ENCODE data around the gene GRIN1. TPM values are rescaled to one million over a fixed set of nuclear protein-coding genes. Genes with fewer than 3 reads are reported as not detected.

Gene GRIN1
- total RNA-seq, 2 experiments from 2014 or later = 0.06 to 0.15 TPM

- peaks cover 29% of the 10 kb centered on the region for H3K79me2 ChIP-seq (ENCODE audit: insufficient read depth, low read depth, low read length)
- H3K4me2 ChIP-seq (ENCODE audit: low read length) = no peak overlapping the region
- CTCF ChIA-PET (ENCODE audit: unreplicated experiment) = no interaction called here
- H4K20me1 ChIP-seq (ENCODE audit: insufficient read depth, low read length) = peaks cover 6% of the 10 kb centered on the region; the same call in 1 of the 2 replicates
- H3K27ac ChIP-seq (ENCODE audit: low read depth, low read length, poor library complexity, severe bottlenecking) = no peak overlapping the region
- BruUV-seq (replicated peaks) = no TSS peak
- POLR2A ChIA-PET = no interaction called here
- no peaks in the 10 kb centered on the region for H3K9me2 ChIP-seq (ENCODE audit: insufficient read depth, low read length)
- DNase-seq (ENCODE audit: low spot score) = no peak
- H3K36me3 ChIP-seq (ENCODE audit: insufficient read depth, low read length) = peaks cover 59% of the 10 kb centered on the region
- intact Hi-C loops (cut with micrococcal nuclease; ENCODE audit: unreplicated experiment) = loop anchor here (5.0 kb wide), 1 partner anchor 68 kb away; no protein-coding TSS in a partner anchor
- H3K4me1 ChIP-seq (ENCODE audit: insufficient read depth, low read length, poor library complexity, severe bottlenecking) = peaks cover 20% of the 10 kb centered on the region
- H2AFZ ChIP-seq (ENCODE audit: low read length) = no peak overlapping the region
- H3K9me3 ChIP-seq (ENCODE audit: low read length) = no peaks in the 10 kb centered on the region
- no peak for TF ChIP-seq EZH2phosphoT487 (IDR thresholded peaks at IDR 0.05; ENCODE audit: borderline replicate concordance, low read depth, low read length)
- TF ChIP-seq CTCF (conservative IDR thresholded peaks at IDR 0.05; ENCODE audit: low read length) = no peak
- no peak overlapping the region for H3K4me3 ChIP-seq (ENCODE audit: low read depth, low read length, poor library complexity, severe bottlenecking)
Measured at GRCh38 chr9:137184881-137185660, 46.1 kb downstream of the GRIN1 start.

- H3K4me3 ChIP-seq (ENCODE audit: low read depth, low read length, poor library complexity, severe bottlenecking) = no peak overlapping the region
- no peaks in the 10 kb centered on the region for H3K9me2 ChIP-seq (ENCODE audit: insufficient read depth, low read length)
- no peak for TF ChIP-seq CTCF (conservative IDR thresholded peaks at IDR 0.05; ENCODE audit: low read length)
- TF ChIP-seq EZH2phosphoT487 (IDR thresholded peaks at IDR 0.05; ENCODE audit: borderline replicate concordance, low read depth, low read length) = no peak
- H3K9me3 ChIP-seq (ENCODE audit: low read length) = no peaks in the 10 kb centered on the region
- DNase-seq (ENCODE audit: low spot score) = no peak
- peaks cover 32% of the 10 kb centered on the region for H3K79me2 ChIP-seq (ENCODE audit: insufficient read depth, low read depth, low read length)
- ChIA-PET POLR2A (no interaction called here), CTCF (ENCODE audit: unreplicated experiment) (no interaction called here)
- H3K27ac ChIP-seq (ENCODE audit: low read depth, low read length, poor library complexity, severe bottlenecking) = no peak overlapping the region
- BruUV-seq (replicated peaks) = no TSS peak
- H2AFZ ChIP-seq (ENCODE audit: low read length) = no peak overlapping the region
- H3K36me3 ChIP-seq (ENCODE audit: insufficient read depth, low read length) = peaks cover 59% of the 10 kb centered on the region
- no peak overlapping the region for H3K4me2 ChIP-seq (ENCODE audit: low read length)
- H4K20me1 ChIP-seq (ENCODE audit: insufficient read depth, low read length) = peaks cover 6% of the 10 kb centered on the region; the same call in 1 of the 2 replicates
- intact Hi-C loops (cut with micrococcal nuclease; ENCODE audit: unreplicated experiment) = loop anchor here (5.0 kb wide), 1 partner anchor 69 kb away; no protein-coding TSS in a partner anchor
- H3K4me1 ChIP-seq (ENCODE audit: insufficient read depth, low read length, poor library complexity, severe bottlenecking) = peaks cover 27% of the 10 kb centered on the region
Measured at GRCh38 chr9:137185921-137186320, 47.0 kb downstream of the GRIN1 start.

DNA sequence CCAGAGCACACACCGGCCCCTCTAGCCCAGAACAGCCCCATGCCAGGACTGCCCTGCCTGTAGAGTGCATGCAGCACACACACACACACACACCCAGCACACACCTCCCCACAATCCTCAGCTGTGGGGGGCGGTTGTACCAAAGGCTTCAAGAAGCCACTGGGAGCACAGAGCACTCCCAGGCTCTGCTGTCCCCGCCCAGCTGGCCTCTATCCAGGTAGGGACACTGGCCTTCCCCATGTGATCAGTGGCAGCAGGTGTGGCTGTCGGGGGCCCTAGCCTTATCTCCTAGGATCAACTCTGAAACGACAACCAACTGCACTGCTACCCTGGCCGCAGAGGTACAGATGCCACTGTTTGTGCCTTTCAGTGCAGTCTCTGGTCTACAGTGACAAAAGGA, 47.4 kb downstream of the GRIN1 start:
- peaks cover 59% of the 10 kb centered on the region for H3K36me3 ChIP-seq (ENCODE audit: insufficient read depth, low read length)
- peak overlapping the region; percentile 94 for H3K4me3 ChIP-seq (ENCODE audit: low read depth, low read length, poor library complexity, severe bottlenecking)
- no TSS peak for BruUV-seq (replicated peaks)
- no peaks in the 10 kb centered on the region for H3K9me2 ChIP-seq (ENCODE audit: insufficient read depth, low read length)
- peak overlapping the region; percentile 80 for H3K4me2 ChIP-seq (ENCODE audit: low read length)
- intact Hi-C loops (cut with micrococcal nuclease; ENCODE audit: unreplicated experiment) = loop anchor here (5.0 kb wide), 1 partner anchor 69 kb away; no protein-coding TSS in a partner anchor
- H4K20me1 ChIP-seq (ENCODE audit: insufficient read depth, low read length) = peaks cover 6% of the 10 kb centered on the region; the same call in 1 of the 2 replicates
- H3K27ac ChIP-seq (ENCODE audit: low read depth, low read length, poor library complexity, severe bottlenecking) = no peak overlapping the region
- H3K4me1 ChIP-seq (ENCODE audit: insufficient read depth, low read length, poor library complexity, severe bottlenecking) = peaks cover 27% of the 10 kb centered on the region
- H3K79me2 ChIP-seq (ENCODE audit: insufficient read depth, low read depth, low read length) = peaks cover 32% of the 10 kb centered on the region
- no peak overlapping the region for H2AFZ ChIP-seq (ENCODE audit: low read length)
- TF ChIP-seq CTCF (conservative IDR thresholded peaks at IDR 0.05; ENCODE audit: low read length) = no peak
- TF ChIP-seq EZH2phosphoT487 (IDR thresholded peaks at IDR 0.05; ENCODE audit: borderline replicate concordance, low read depth, low read length) = no peak
- H3K9me3 ChIP-seq (ENCODE audit: low read length) = no peaks in the 10 kb centered on the region
- ChIA-PET CTCF (ENCODE audit: unreplicated experiment) (no interaction called here), POLR2A (no interaction called here)
- no peak for DNase-seq (ENCODE audit: low spot score)
